Sigmoid colon (tissue), 7 donors: Measurements from ENCODE around the gene ME3. TPM values are rescaled to one million over a fixed set of nuclear protein-coding genes. Genes with fewer than 3 reads are reported as not detected.

Experiments used
- DNase-seq: peaks from one replicate; pipeline ENCODE4 v3.0.0-alpha.2; 2019
- H3K27ac ChIP-seq, 4 donors: fragments of 200-600 bp; sonication (generic); one replicate each; pipeline ENCODE4 v1.5.1; 2016 to 2019; ENCODE audit warnings: mild to moderate bottlenecking in 1 of 4
- H3K27me3 ChIP-seq, 3 donors: fragments of 200-600 bp; sonication (generic); one replicate each; pipeline ENCODE4 v1.5.1; 2019; ENCODE audit warnings: mild to moderate bottlenecking in 1 of 3
- H3K36me3 ChIP-seq, 4 donors: fragments of 200-600 bp; sonication (generic); one replicate each; pipeline ENCODE4 v1.5.1; 2016 to 2019
- H3K4me1 ChIP-seq, 4 donors: fragments of 200-600 bp; sonication (generic); one replicate each; pipeline ENCODE4 v1.5.1; 2017 to 2019
- H3K4me3 ChIP-seq, 4 donors: fragments of 200-600 bp; sonication (generic); one replicate each; pipeline ENCODE4 v1.5.1; 2017 to 2019; ENCODE audit warnings: mild to moderate bottlenecking in 2 of 4, moderate library complexity in 1 of 4
- H3K9me3 ChIP-seq, 4 donors: fragments of 200-600 bp in 3 of 4; sonication (generic) in 3 of 4; one replicate each; pipeline versions ENCODE4 v1.5.1 to v1.6.1; 2013 to 2019
- EP300 ChIP-seq, 4 donors: sonication (generic); formaldehyde crosslinking; IDR thresholded peaks; one replicate each; pipeline ENCODE4 v1.6.1; 2017; ENCODE audit warnings: antibody characterized with exemption in 4 of 4
- POLR2A ChIP-seq, 2 donors: fragments of 450-650 bp; IDR thresholded peaks; one replicate each; pipeline ENCODE4 v1.6.1; 2016; ENCODE audit warnings: antibody characterized with exemption in 2 of 2, mild to moderate bottlenecking in 2 of 2, moderate library complexity in 2 of 2
- POLR2AphosphoS5 ChIP-seq, 4 donors: sonication (generic); formaldehyde crosslinking; IDR thresholded peaks; one replicate each; pipeline ENCODE4 v1.6.1; 2017; ENCODE audit warnings: antibody characterized with exemption in 4 of 4
- WGBS, 2 donors: extraction: QIAGEN DNeasy Blood & Tissue Kit; methylation state at CpG; one replicate each; pipeline ENCODE4 v1.1.7; 2013; 5-methylcytosine and 5-hydroxymethylcytosine counted together
- intact Hi-C: fragments of 100-400 bp; cut with DNase I; formaldehyde crosslinking; loops from one replicate; pipeline ENCODE4 v1.15.1; 2023
- polyA plus RNA-seq, 3 donors: library from polyadenylated mRNA; stranded (reverse); fragments of 200-250 nt; gene quantifications; one replicate each; pipeline ENCODE4 v1.2.3, GENCODE V29; 2013
- total RNA-seq, 4 donors: library from RNA; depleted of rRNA; stranded (reverse); fragments of >200 nt; gene quantifications; one replicate each; pipeline ENCODE4 v1.1.0, GENCODE V29; 2016
- TF ChIP-seq, protein P1 (sequence below), 4 experiments: fragments of 450-650 bp in 3 of 4; fragments of 200-600 bp in 1 of 4; IDR thresholded peaks; one replicate each; pipeline ENCODE4 v1.5.1; 2016 to 2019; ENCODE audit warnings: antibody characterized with exemption in 4 of 4, mild to moderate bottlenecking in 3 of 4, moderate library complexity in 2 of 4
- donor health status: healthy with polysubstance abuse.
- donor health status: Bipolar disorder and iron deficiency.
- donor health status: healthy.

Gene ME3
- total and polyA plus RNA-seq, 7 donors: 7.8 to 53.2 (median 25.5) TPM

- TF ChIP-seq POLR2AphosphoS5 (IDR thresholded peaks at IDR 0.05) (no peak), POLR2A (IDR thresholded peaks at IDR 0.05) (no peak), EP300 (IDR thresholded peaks at IDR 0.05) (no peak)
- TF ChIP-seq, protein P1, sequence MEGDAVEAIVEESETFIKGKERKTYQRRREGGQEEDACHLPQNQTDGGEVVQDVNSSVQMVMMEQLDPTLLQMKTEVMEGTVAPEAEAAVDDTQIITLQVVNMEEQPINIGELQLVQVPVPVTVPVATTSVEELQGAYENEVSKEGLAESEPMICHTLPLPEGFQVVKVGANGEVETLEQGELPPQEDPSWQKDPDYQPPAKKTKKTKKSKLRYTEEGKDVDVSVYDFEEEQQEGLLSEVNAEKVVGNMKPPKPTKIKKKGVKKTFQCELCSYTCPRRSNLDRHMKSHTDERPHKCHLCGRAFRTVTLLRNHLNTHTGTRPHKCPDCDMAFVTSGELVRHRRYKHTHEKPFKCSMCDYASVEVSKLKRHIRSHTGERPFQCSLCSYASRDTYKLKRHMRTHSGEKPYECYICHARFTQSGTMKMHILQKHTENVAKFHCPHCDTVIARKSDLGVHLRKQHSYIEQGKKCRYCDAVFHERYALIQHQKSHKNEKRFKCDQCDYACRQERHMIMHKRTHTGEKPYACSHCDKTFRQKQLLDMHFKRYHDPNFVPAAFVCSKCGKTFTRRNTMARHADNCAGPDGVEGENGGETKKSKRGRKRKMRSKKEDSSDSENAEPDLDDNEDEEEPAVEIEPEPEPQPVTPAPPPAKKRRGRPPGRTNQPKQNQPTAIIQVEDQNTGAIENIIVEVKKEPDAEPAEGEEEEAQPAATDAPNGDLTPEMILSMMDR (IDR thresholded peaks at IDR 0.05): no peak
- WGBS, 2 donors: 89 to 90% methylated on average over 4 of the region's 4 CpGs
- Histone ChIP-seq H3K4me1 (peaks cover 0 to 36% (median 28%) of the 10 kb centered on the region in 4 donors), H3K9me3 (no peaks in the 10 kb centered on the region), H3K36me3 (no peaks in the 10 kb centered on the region), H3K27me3 (no peaks in the 10 kb centered on the region), H3K4me3 (no peak overlapping the region), H3K27ac (peak overlapping the region; percentile 43 to 67 (median 62))
- intact Hi-C loops: no loop called here
- DNase-seq: no peak
These were observed 80.8 kb downstream of the ME3 start for GRCh38 chr11:86591631-86592030.

DNA sequence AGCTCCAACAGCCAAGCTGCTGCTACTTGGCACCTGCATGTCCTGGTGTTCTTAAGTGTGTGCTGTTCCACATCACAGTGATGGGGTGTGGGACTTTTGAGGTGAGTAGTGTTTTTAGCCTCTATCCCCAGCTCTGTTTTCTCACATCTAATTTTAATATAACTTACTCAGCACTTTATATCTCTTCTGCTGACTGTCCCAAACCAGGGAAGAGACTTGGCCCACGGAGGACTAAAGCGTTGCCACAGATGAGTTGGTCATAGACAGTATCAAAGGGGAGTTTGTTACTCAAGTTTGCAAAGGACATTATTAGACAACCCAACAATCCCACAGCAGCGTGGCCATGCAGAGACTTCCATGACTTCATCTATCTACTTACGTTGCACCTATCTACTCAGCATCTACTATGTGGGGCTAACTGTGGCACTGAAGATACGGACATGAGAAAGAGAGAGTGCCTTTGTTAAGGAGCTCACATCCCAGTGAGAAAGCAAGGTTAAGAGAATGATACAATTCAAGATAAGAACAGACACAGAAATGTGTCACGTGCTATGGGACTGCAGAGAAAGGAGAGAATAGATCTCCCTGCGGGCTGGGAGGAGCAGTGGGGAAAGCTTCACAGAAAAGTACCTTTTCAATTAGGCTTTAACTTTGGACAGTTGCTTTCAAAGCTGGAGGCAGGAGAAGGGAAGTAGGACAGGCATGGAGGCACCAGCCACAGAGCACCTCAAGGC is 82.4 kb downstream of the ME3 start:
- H3K9me3 ChIP-seq: no peaks in the 10 kb centered on the region
- H3K27me3 ChIP-seq: no peaks in the 10 kb centered on the region
- no peak overlapping the region for H3K4me3 ChIP-seq
- DNase-seq: no peak
- H3K4me1 ChIP-seq: peaks cover 0 to 36% (median 27%) of the 10 kb centered on the region in 4 donors
- TF ChIP-seq POLR2A (IDR thresholded peaks at IDR 0.05) (no peak), EP300 (IDR thresholded peaks at IDR 0.05) (no peak), POLR2AphosphoS5 (IDR thresholded peaks at IDR 0.05) (no peak)
- TF ChIP-seq, protein P1 (IDR thresholded peaks at IDR 0.05): no peak
- WGBS, 2 donors: 92 to 93% methylated on average over 7 of the region's 7 CpGs
- intact Hi-C loops: no loop called here
- no peaks in the 10 kb centered on the region for H3K36me3 ChIP-seq
- H3K27ac ChIP-seq: no peak overlapping the region

DNA sequence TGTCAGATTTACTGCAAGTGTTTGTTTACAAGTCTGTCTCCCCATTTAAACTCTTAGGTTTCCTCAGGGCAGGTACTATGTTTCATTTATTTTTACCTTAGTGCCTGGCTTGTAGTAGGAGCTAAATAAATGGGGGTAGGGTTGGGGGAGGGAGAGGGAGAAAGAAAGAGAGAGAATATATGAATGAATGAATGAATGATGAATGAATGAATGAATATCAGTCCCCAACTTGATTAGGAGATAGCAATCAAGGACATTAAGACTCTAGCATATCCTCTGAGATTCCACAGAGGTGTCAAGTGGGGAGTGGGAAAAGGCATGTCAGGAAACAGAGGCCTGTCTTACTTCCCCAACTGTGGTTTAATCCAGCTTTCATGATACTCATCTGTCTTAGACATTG is 83.2 kb downstream of the ME3 start:
- Histone ChIP-seq H3K36me3 (no peaks in the 10 kb centered on the region), H3K9me3 (no peaks in the 10 kb centered on the region), H3K27me3 (no peaks in the 10 kb centered on the region), H3K27ac (peak overlapping the region in 2 of 4 donors; percentile 16 to 58), H3K4me3 (no peak overlapping the region), H3K4me1 (peaks cover 0 to 36% (median 27%) of the 10 kb centered on the region in 4 donors)
- TF ChIP-seq, protein P1 (IDR thresholded peaks at IDR 0.05): no peak
- TF ChIP-seq EP300 (IDR thresholded peaks at IDR 0.05): no peak
- no peak for TF ChIP-seq POLR2AphosphoS5 (IDR thresholded peaks at IDR 0.05)
- TF ChIP-seq POLR2A (IDR thresholded peaks at IDR 0.05): no peak
- intact Hi-C loops: no loop called here
- DNase-seq: no peak

GRCh38 chr11:86588566-86589090 is 83.8 kb downstream of the ME3 start:
- Histone ChIP-seq H3K4me3 (no peak overlapping the region), H3K36me3 (no peaks in the 10 kb centered on the region), H3K4me1 (peaks cover 0 to 34% (median 26%) of the 10 kb centered on the region in 4 donors), H3K27ac (peak overlapping the region in 2 of 4 donors; percentile 16 to 58), H3K9me3 (no peaks in the 10 kb centered on the region), H3K27me3 (no peaks in the 10 kb centered on the region)
- DNase-seq: no peak
- intact Hi-C loops: no loop called here
- TF ChIP-seq POLR2AphosphoS5 (IDR thresholded peaks at IDR 0.05): no peak
- TF ChIP-seq POLR2A (IDR thresholded peaks at IDR 0.05): no peak
- no peak for TF ChIP-seq EP300 (IDR thresholded peaks at IDR 0.05)
- TF ChIP-seq, protein P1 (IDR thresholded peaks at IDR 0.05): no peak
- WGBS, 2 donors: 54 to 59% methylated on average over 2 of the region's 2 CpGs
